Measurements from ENCODE around the gene RND1. TPM values are rescaled to one million over a fixed set of nuclear protein-coding genes. Genes with fewer than 3 reads are reported as not detected.

The RND1 gene
- total RNA-seq, 4 donors from 2014 or later, result 1.1 to 19.1 (median 3.3) TPM; not detected in 1

GRCh38 chr12:48819986-48820725, 45.5 kb downstream of the RND1 start:
- Histone ChIP-seq H3K27me3 (no peaks in the 10 kb centered on the region), H3K36me3 (no peaks in the 10 kb centered on the region), H3K4me1 (peaks cover 11 to 34% (median 26%) of the 10 kb centered on the region in 4 donors), H3K4me3 (no peak overlapping the region), H3K9me3 (no peaks in the 10 kb centered on the region), H3K27ac (no peak overlapping the region)
- no peak for TF ChIP-seq CTCF (IDR thresholded peaks at IDR 0.05)
- TF ChIP-seq EP300 (IDR thresholded peaks at IDR 0.05; ENCODE audit: low read depth), result no peak
- TF ChIP-seq POLR2A (IDR thresholded peaks at IDR 0.05), result no peak
- TF ChIP-seq POLR2AphosphoS5 (IDR thresholded peaks at IDR 0.05), result no peak
- in situ Hi-C loops (cut with MboI; ENCODE audit: low pct_ligation_motif_present in 1 of 4, low pct_unique_long_range_greater_than_20kb in 1 of 4, low sequenced_read_pairs in 3 of 4) (no loop called here), intact Hi-C loops (cut with DNase I; ENCODE audit: low total_unique reads) (loop anchor here (10.0 kb wide), 1 partner anchor 1265 kb away; the partner anchor contains the start of gene SMARCD1)
- no peak for DNase-seq
- WGBS, 2 donors (ENCODE audit: low coverage in 1 of 2), result 78% methylated on average over 5 of the region's 5 CpGs; no CpG with 5 or more reads in 1 of the 2 donors

GRCh38 chr12:48818831-48819590, 46.7 kb downstream of the RND1 start:
- 22 to 100% methylated on average over 1 to 29 of the region's 37 CpGs for WGBS, 2 donors (ENCODE audit: low coverage in 1 of 2)
- peak overlapping the region; percentile 44 to 79 (median 52) for H3K27ac ChIP-seq
- intact Hi-C loops (cut with DNase I; ENCODE audit: low total_unique reads), result loop anchor here (10.0 kb wide), 1 partner anchor 1266 kb away; the partner anchor contains the start of gene SMARCD1
- H3K27me3 ChIP-seq, result no peaks in the 10 kb centered on the region
- peaks cover 11 to 38% (median 28%) of the 10 kb centered on the region in 4 donors for H3K4me1 ChIP-seq
- TF ChIP-seq EP300 (IDR thresholded peaks at IDR 0.05; ENCODE audit: low read depth) (no peak), CTCF (IDR thresholded peaks at IDR 0.05) (peak in 1 of 5 experiments; percentile 30)
- in situ Hi-C loops (cut with MboI; ENCODE audit: low pct_ligation_motif_present in 1 of 4, low pct_unique_long_range_greater_than_20kb in 1 of 4, low sequenced_read_pairs in 3 of 4), result no loop called here
- no peaks in the 10 kb centered on the region for H3K36me3 ChIP-seq
- peak overlapping the region; percentile 53 to 93 (median 60) for H3K4me3 ChIP-seq
- no peaks in the 10 kb centered on the region for H3K9me3 ChIP-seq
- peak; percentile 52 for DNase-seq

- intact Hi-C loops (cut with DNase I; ENCODE audit: low total_unique reads), result loop anchor here (10.0 kb wide), 1 partner anchor 1267 kb away; the partner anchor contains the start of gene SMARCD1
- no peak for TF ChIP-seq POLR2A (IDR thresholded peaks at IDR 0.05)
- TF ChIP-seq CTCF (IDR thresholded peaks at IDR 0.05), result no peak
- TF ChIP-seq POLR2AphosphoS5 (IDR thresholded peaks at IDR 0.05), result no peak
- no peak for TF ChIP-seq EP300 (IDR thresholded peaks at IDR 0.05; ENCODE audit: low read depth)
- H3K4me3 ChIP-seq, result peak within 1 kb of the TSS; percentile 53 to 93 (median 60)
- H3K9me3 ChIP-seq, result no peaks in the 10 kb centered on the region
- peaks cover 11 to 45% (median 33%) of the 10 kb centered on the region in 4 donors for H3K4me1 ChIP-seq
- in situ Hi-C loops (cut with MboI; ENCODE audit: low pct_ligation_motif_present in 1 of 4, low pct_unique_long_range_greater_than_20kb in 1 of 4, low sequenced_read_pairs in 3 of 4), result no loop called here
- H3K27me3 ChIP-seq, result no peaks in the 10 kb centered on the region
- no peaks in the 10 kb centered on the region for H3K36me3 ChIP-seq
- H3K27ac ChIP-seq, result peak within 1 kb of the TSS; percentile 44 to 79 (median 52)
- WGBS, 2 donors (ENCODE audit: low coverage in 1 of 2), result 2% methylated on average over 55 of the region's 79 CpGs; no CpG with 5 or more reads in 1 of the 2 donors
- peak; percentile 86 for DNase-seq
Measured at GRCh38 chr12:48817873-48818830, 47.5 kb downstream of the RND1 start, which contains the start of gene CACNB3. Gene CACNB3 (plus strand): TSS chr12:48818496. CDS start chr12:48818930, 434 bp downstream.
